Ovary (tissue), 3 donors: ENCODE measurements around the gene CACNA1S.

Experiments
- CTCF ChIP-seq, 3 donors: fragments of 450-650 bp in 2 of 3; fragments of 200-600 bp in 1 of 3; IDR thresholded peaks; one replicate each; pipeline versions ENCODE4 v1.5.1 to v1.8.0; 2016 to 2022; ENCODE audit warnings: antibody characterized with exemption in 3 of 3, mild to moderate bottlenecking in 1 of 3
- POLR2A ChIP-seq: fragments of 450-650 bp; IDR thresholded peaks from one replicate; pipeline ENCODE4 v1.6.1; 2017; ENCODE audit warnings: antibody characterized with exemption, mild to moderate bottlenecking, moderate library complexity
- donor health status: DM: no; HTN: no; CAD: no.

- no peak for TF ChIP-seq CTCF (IDR thresholded peaks at IDR 0.05)
- no peak for TF ChIP-seq POLR2A
Observed at GRCh38 chr1:201007481-201007880, 104.7 kb downstream of the CACNA1S start.
